ENCODE measurements around the gene COX14.
A peak's percentile ranks its signal among the peaks of the same experiment; 100 is the strongest.

The COX14 gene

GRCh38 chr12:50102131-50102531 lies 9.9 kb upstream of the COX14 start:
- no peak for TF ChIP-seq FOXP2 (optimal IDR thresholded peaks at IDR 0.05; ENCODE audit: control extremely low read depth, extremely low read length, insufficient read depth)
- TF ChIP-seq EZH2 (IDR thresholded peaks at IDR 0.05), result no peak
- no peak; the same call in 1 of the 2 replicates for TF ChIP-seq POLR2AphosphoS5 (IDR thresholded peaks at IDR 0.05; ENCODE audit: borderline replicate concordance, low read depth, low read length)
- Histone ChIP-seq H3K9me3 (ENCODE audit: low read depth, low read length) (no peaks in the 10 kb centered on the region), H3K27ac (0 out of 2 replicates have a peak overlapping the region, but pooled peaks have one; percentile 9), H3K9ac (ENCODE audit: insufficient read length) (no peak overlapping the region), H3K4me3 (no peak overlapping the region), H3K36me3 (ENCODE audit: insufficient read depth, low read length) (peaks cover 37% of the 10 kb centered on the region; the same call in 1 of the 2 replicates)
- no peak for DNase-seq (ENCODE audit: low read depth, low spot score)

- DNase-seq (ENCODE audit: low read depth, low spot score), result no peak
- H3K27ac ChIP-seq, result no peak overlapping the region
- H3K4me3 ChIP-seq, result no peak overlapping the region
- no peak overlapping the region for H3K9ac ChIP-seq (ENCODE audit: insufficient read length)
- H3K9me3 ChIP-seq (ENCODE audit: low read depth, low read length), result no peaks in the 10 kb centered on the region
- TF ChIP-seq FOXP2 (optimal IDR thresholded peaks at IDR 0.05; ENCODE audit: control extremely low read depth, extremely low read length, insufficient read depth), result no peak
- no peak for TF ChIP-seq POLR2AphosphoS5 (IDR thresholded peaks at IDR 0.05; ENCODE audit: borderline replicate concordance, low read depth, low read length)
- H3K36me3 ChIP-seq (ENCODE audit: insufficient read depth, low read length), result peaks cover 33% of the 10 kb centered on the region; the same call in 1 of the 2 replicates
Measured at GRCh38 chr12:50102646-50103309, 9.3 kb upstream of the COX14 start.

- H3K9ac ChIP-seq (ENCODE audit: insufficient read length), result no peak overlapping the region
- H3K4me3 ChIP-seq, result no peak overlapping the region
- no peak overlapping the region for H3K27ac ChIP-seq
- H3K36me3 ChIP-seq (ENCODE audit: insufficient read depth, low read length), result peaks cover 27% of the 10 kb centered on the region; the same call in 1 of the 2 replicates
- TF ChIP-seq POLR2AphosphoS5 (IDR thresholded peaks at IDR 0.05; ENCODE audit: borderline replicate concordance, low read depth, low read length) (no peak), FOXP2 (optimal IDR thresholded peaks at IDR 0.05; ENCODE audit: control extremely low read depth, extremely low read length, insufficient read depth) (no peak)
- H3K9me3 ChIP-seq (ENCODE audit: low read depth, low read length), result no peaks in the 10 kb centered on the region
- DNase-seq (ENCODE audit: low read depth, low spot score), result no peak
Measured at GRCh38 chr12:50103351-50103750, 8.7 kb upstream of the COX14 start.

GRCh38 chr12:50103767-50104321 lies 8.2 kb upstream of the COX14 start, which contains the start of gene GPD1:
GPD1 (plus strand) TSS chr12:50104008; CDS start chr12:50104051, 43 bp downstream.
- TF ChIP-seq EZH2 (IDR thresholded peaks at IDR 0.05) (no peak), POLR2AphosphoS5 (IDR thresholded peaks at IDR 0.05; ENCODE audit: borderline replicate concordance, low read depth, low read length) (0 out of 2 replicates have a peak, but pooled peaks have one; percentile 22)
- DNase-seq (ENCODE audit: low read depth, low spot score), result no peak
- Histone ChIP-seq H3K4me3 (no peak within 1 kb of the TSS), H3K27ac (no peak within 1 kb of the TSS), H3K9ac (ENCODE audit: insufficient read length) (no peak within 1 kb of the TSS), H3K36me3 (ENCODE audit: insufficient read depth, low read length) (peaks cover 22% of the 10 kb centered on the region; the same call in 1 of the 2 replicates), H3K9me3 (ENCODE audit: low read depth, low read length) (no peaks in the 10 kb centered on the region)

DNA sequence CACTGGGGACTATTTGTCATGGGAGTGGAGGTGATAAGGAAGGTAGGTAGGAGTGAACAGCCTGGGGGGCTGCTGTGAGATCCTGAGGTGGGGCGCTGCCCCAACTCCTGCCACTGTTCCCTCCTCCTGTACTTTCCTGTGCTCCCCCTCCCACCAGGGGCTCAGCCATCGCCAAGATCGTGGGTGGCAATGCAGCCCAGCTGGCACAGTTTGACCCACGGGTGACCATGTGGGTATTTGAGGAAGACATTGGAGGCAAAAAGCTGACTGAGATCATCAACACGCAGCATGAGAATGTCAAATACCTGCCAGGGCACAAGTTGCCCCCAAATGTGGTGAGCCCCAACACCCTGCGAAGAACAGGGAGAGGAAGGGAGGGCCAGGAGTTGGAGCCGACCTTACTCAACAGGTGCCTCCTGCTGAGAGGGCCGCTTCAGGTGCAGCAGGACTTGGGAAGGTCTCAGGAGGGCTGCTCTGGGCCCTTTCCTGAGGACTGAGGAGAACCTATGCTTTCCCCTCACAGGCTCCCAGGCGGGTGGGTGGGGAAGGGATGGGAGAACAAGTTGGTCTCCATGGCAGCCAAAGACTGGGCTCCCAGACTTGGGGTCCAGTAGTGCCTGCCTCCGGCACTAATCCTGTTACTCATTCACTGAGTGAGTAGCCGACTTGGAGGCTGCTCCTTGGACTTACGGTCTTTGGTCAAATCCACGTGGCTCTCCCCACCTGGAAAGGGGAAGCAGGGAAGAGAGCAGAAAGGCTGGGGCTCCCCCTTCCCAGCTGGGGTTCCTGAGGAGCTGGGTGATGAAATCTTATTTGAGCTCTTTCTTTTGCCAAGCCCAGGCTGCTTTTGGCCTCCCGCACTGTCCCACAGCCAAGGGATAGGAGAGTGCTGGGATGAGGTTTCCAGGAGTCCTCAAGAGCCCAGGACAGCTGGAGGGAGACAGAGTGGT lies 7.3 kb upstream of the COX14 start:
- H3K9me3 ChIP-seq (ENCODE audit: low read depth, low read length), result no peaks in the 10 kb centered on the region
- TF ChIP-seq EZH2 (IDR thresholded peaks at IDR 0.05), result no peak
- no peak overlapping the region for H3K4me3 ChIP-seq
- H3K27ac ChIP-seq, result no peak overlapping the region
- no peak overlapping the region for H3K9ac ChIP-seq (ENCODE audit: insufficient read length)
- no peak for DNase-seq (ENCODE audit: low read depth, low spot score)
- H3K36me3 ChIP-seq (ENCODE audit: insufficient read depth, low read length), result peaks cover 14% of the 10 kb centered on the region; the same call in 1 of the 2 replicates

GRCh38 chr12:50105913-50106450 lies 6.1 kb upstream of the COX14 start:
- TF ChIP-seq POLR2AphosphoS5 (IDR thresholded peaks at IDR 0.05; ENCODE audit: borderline replicate concordance, low read depth, low read length) (no peak), FOXP2 (optimal IDR thresholded peaks at IDR 0.05; ENCODE audit: control extremely low read depth, extremely low read length, insufficient read depth) (no peak), EZH2 (IDR thresholded peaks at IDR 0.05) (no peak)
- Histone ChIP-seq H3K27ac (no peak overlapping the region), H3K9ac (ENCODE audit: insufficient read length) (no peak overlapping the region), H3K36me3 (ENCODE audit: insufficient read depth, low read length) (peaks cover 4% of the 10 kb centered on the region; the same call in 1 of the 2 replicates), H3K4me3 (no peak overlapping the region), H3K9me3 (ENCODE audit: low read depth, low read length) (no peaks in the 10 kb centered on the region)
- DNase-seq (ENCODE audit: low read depth, low spot score), result no peak

DNA sequence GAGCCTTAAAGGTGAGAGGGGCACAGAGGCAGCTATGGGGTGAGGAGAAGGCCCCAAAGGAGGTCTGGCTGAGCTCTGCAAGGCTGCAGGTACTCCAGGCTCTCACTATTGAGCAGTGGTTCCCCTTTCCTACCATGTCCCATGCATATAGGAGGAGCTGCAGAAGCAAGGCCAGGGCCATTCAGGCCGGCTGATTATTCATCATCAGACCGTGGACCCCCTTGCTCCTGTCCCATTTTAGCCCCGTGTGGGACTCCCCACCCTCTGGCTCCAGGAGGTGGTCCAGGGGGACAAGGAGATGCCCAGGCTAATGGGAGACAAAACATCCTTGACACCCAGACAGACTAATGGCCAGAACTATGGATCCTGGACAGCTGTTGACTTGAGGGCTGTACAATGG lies 5.1 kb upstream of the COX14 start:
- H3K9me3 ChIP-seq (ENCODE audit: low read depth, low read length), result no peaks in the 10 kb centered on the region
- no peak overlapping the region for H3K27ac ChIP-seq
- H3K4me3 ChIP-seq, result no peak overlapping the region
- no peak overlapping the region for H3K9ac ChIP-seq (ENCODE audit: insufficient read length)
- peaks cover 1% of the 10 kb centered on the region; the same call in 1 of the 2 replicates for H3K36me3 ChIP-seq (ENCODE audit: insufficient read depth, low read length)
- no peak for DNase-seq (ENCODE audit: low read depth, low spot score)
- no peak for TF ChIP-seq FOXP2 (optimal IDR thresholded peaks at IDR 0.05; ENCODE audit: control extremely low read depth, extremely low read length, insufficient read depth)
- TF ChIP-seq EZH2 (IDR thresholded peaks at IDR 0.05), result no peak
- no peak for TF ChIP-seq POLR2AphosphoS5 (IDR thresholded peaks at IDR 0.05; ENCODE audit: borderline replicate concordance, low read depth, low read length)
